Heart left ventricle (tissue), 13 donors: Measurements from ENCODE around the gene SV2B.

ENCODE experiments used
- CTCF ChIP-seq, 12 donors: fragments of 200-600 bp; sonication (generic) in 4 of 12; IDR thresholded peaks; one replicate each; pipeline versions ENCODE4 v1.5.0 to v1.8.0; 2018 to 2022; ENCODE audit warnings: antibody characterized with exemption in 12 of 12, mild to moderate bottlenecking in 5 of 12
- POLR2A ChIP-seq, 2 donors: fragments of 450-650 bp; IDR thresholded peaks; one replicate each; pipeline ENCODE4 v1.6.1; 2017; ENCODE audit warnings: antibody characterized with exemption in 2 of 2, mild to moderate bottlenecking in 2 of 2, moderate library complexity in 2 of 2
- donor health status: ischemic (EF 13 %, LVEDD 7.1; RV severe dilation, severe dysfunction).
- donor health status: DM: no; HTN: yes; CAD: no.
- donor health status: DM: no; HTN: no; CAD: no.
- donor health status: ischemic (EF 25% LVEDD 6.9; RV normal size, moderate dysfunction).
- donor health status: ischemic (EF 25% LVEDD 5.7; RV mildly dilated, moderate dysfunction).
- donor health status: ischemic (EF 35%, LVEDD 5.7; RV mildly dilated, moderate dysfunction).
- donor health status: nonischemic (EF 11% LVEDD 7.7; RV severe dilation, severe dysfunction).
- donor health status: DM: yes; HTN: yes; CAD: no.
- donor health status: PGD.
- donor health status: ischemic (EF 29% LVEDD 5.4; RV normal size, mild dysfunction).
- donor health status: nonischemic (EF 23%, LVEDD 6.1; RV moderate dilation, normal function).

GRCh38 chr15:91158415-91159394, 58.6 kb downstream of the SV2B start:
- TF ChIP-seq CTCF (IDR thresholded peaks at IDR 0.05) (no peak), POLR2A (IDR thresholded peaks at IDR 0.05) (no peak)
